ENCODE measurements around the gene TRIAP1.

Gene TRIAP1

DNA sequence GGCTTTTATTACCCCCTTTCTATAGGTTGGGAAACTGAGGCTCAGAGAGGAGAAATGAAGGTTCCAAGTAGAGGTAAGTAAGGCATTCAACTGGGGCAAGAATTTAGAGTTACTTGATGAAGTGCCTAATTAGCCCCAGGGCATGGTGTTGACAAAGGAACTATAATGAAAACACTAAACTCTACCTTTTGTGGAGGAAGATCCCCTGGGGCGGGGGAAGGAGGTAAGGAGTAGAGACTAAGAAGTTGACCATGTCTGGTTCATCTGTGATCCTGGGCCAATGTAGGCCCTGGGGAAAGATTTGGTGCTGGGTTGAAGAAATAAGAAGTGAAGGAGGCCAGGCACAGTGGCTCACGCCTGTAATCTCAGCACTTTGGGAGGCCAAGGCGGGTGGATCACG is 24.5 kb downstream of the TRIAP1 start:
- Histone ChIP-seq H3K4me3 (ENCODE audit: low read length) (no peak overlapping the region), H3K4me1 (ENCODE audit: control insufficient read depth, insufficient read depth, low read length) (no peaks in the 10 kb centered on the region), H3K9me3 (ENCODE audit: control insufficient read depth, low read length) (no peaks in the 10 kb centered on the region), H3K27me3 (replicated peaks; ENCODE audit: control insufficient read depth, insufficient read depth, low read length) (peaks cover 24% of the 10 kb centered on the region), H3K9ac (ENCODE audit: low read length) (no peak overlapping the region), H3K36me3 (ENCODE audit: control insufficient read depth, insufficient read depth, low read length, severe bottlenecking) (no peaks in the 10 kb centered on the region)
- no peak for DNase-seq (ENCODE audit: low read depth)

DNA sequence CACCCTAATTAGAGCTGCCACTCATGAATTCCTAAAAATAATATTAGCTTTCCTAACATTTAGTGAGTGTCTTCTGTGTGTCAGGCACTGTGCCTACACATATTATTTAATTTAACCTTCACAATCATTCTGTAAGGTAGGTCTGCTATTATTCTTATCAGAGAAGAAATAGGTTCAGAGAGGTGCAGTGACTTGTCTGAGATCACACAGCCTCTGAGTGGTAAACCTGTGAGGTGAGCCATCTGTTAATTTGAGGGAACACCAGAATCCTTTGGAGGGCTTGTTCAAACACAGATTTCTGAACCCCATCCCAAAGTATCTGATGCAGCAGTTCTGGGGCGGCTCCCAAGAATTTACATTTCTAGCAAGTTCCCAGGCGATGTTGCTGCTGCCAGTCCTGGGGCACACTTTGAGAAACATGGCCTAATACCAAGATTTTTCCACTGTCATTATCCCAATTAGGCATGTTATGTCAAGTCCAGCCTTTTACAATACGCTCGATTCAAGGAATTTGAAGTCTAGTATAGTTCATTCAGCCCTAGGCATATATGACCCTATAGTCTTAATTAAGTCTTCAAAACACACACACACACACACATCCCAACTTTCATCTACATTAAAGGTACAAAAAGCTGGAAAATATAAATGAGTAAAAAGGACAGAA is 28.1 kb downstream of the TRIAP1 start:
- DNase-seq (ENCODE audit: low read depth): no peak
- Histone ChIP-seq H3K27me3 (replicated peaks; ENCODE audit: control insufficient read depth, insufficient read depth, low read length) (peaks cover 30% of the 10 kb centered on the region), H3K9me3 (ENCODE audit: control insufficient read depth, low read length) (no peaks in the 10 kb centered on the region), H3K4me1 (ENCODE audit: control insufficient read depth, insufficient read depth, low read length) (no peaks in the 10 kb centered on the region), H3K36me3 (ENCODE audit: control insufficient read depth, insufficient read depth, low read length, severe bottlenecking) (no peaks in the 10 kb centered on the region), H3K9ac (ENCODE audit: low read length) (no peak overlapping the region), H3K4me3 (ENCODE audit: low read length) (no peak overlapping the region)

- Histone ChIP-seq H3K4me1 (ENCODE audit: control insufficient read depth, insufficient read depth, low read length) (no peaks in the 10 kb centered on the region), H3K4me3 (ENCODE audit: low read length) (no peak overlapping the region), H3K9me3 (ENCODE audit: control insufficient read depth, low read length) (no peaks in the 10 kb centered on the region), H3K9ac (ENCODE audit: low read length) (no peak overlapping the region), H3K27me3 (replicated peaks; ENCODE audit: control insufficient read depth, insufficient read depth, low read length) (peaks cover 24% of the 10 kb centered on the region), H3K36me3 (ENCODE audit: control insufficient read depth, insufficient read depth, low read length, severe bottlenecking) (no peaks in the 10 kb centered on the region)
- DNase-seq (ENCODE audit: low read depth): no peak
Observed at GRCh38 chr12:120416490-120417216, 29.5 kb downstream of the TRIAP1 start.

GRCh38 chr12:120413901-120414695 is 32.1 kb downstream of the TRIAP1 start:
- no peak overlapping the region for H3K4me3 ChIP-seq (ENCODE audit: low read length)
- no peak overlapping the region for H3K9ac ChIP-seq (ENCODE audit: low read length)
- no peak for DNase-seq (ENCODE audit: low read depth)

GRCh38 chr12:120412421-120412820 is 33.8 kb downstream of the TRIAP1 start:
- Histone ChIP-seq H3K4me3 (ENCODE audit: low read length) (no peak overlapping the region), H3K4me1 (ENCODE audit: control insufficient read depth, insufficient read depth, low read length) (no peaks in the 10 kb centered on the region)

More at GRCh38 chr12:120413901-120414695, 32.1 kb downstream of the TRIAP1 start:
- H3K4me1 ChIP-seq (ENCODE audit: control insufficient read depth, insufficient read depth, low read length): no peaks in the 10 kb centered on the region
- no peaks in the 10 kb centered on the region for H3K36me3 ChIP-seq (ENCODE audit: control insufficient read depth, insufficient read depth, low read length, severe bottlenecking)
- H3K27me3 ChIP-seq (replicated peaks; ENCODE audit: control insufficient read depth, insufficient read depth, low read length): peaks cover 18% of the 10 kb centered on the region
- H3K9me3 ChIP-seq (ENCODE audit: control insufficient read depth, low read length): no peaks in the 10 kb centered on the region

GRCh38 chr12:120408771-120409170 is 37.4 kb downstream of the TRIAP1 start:
- Histone ChIP-seq H3K27me3 (replicated peaks; ENCODE audit: control insufficient read depth, insufficient read depth, low read length) (peaks cover 5% of the 10 kb centered on the region), H3K36me3 (ENCODE audit: control insufficient read depth, insufficient read depth, low read length, severe bottlenecking) (no peaks in the 10 kb centered on the region), H3K4me1 (ENCODE audit: control insufficient read depth, insufficient read depth, low read length) (no peaks in the 10 kb centered on the region), H3K9ac (ENCODE audit: low read length) (no peak overlapping the region), H3K9me3 (ENCODE audit: control insufficient read depth, low read length) (no peaks in the 10 kb centered on the region), H3K4me3 (ENCODE audit: low read length) (no peak overlapping the region)
- no peak for DNase-seq (ENCODE audit: low read depth)

More at GRCh38 chr12:120412421-120412820, 33.8 kb downstream of the TRIAP1 start:
- H3K27me3 ChIP-seq (replicated peaks; ENCODE audit: control insufficient read depth, insufficient read depth, low read length): peaks cover 8% of the 10 kb centered on the region
- H3K36me3 ChIP-seq (ENCODE audit: control insufficient read depth, insufficient read depth, low read length, severe bottlenecking): no peaks in the 10 kb centered on the region
- H3K9me3 ChIP-seq (ENCODE audit: control insufficient read depth, low read length): no peaks in the 10 kb centered on the region
- DNase-seq (ENCODE audit: low read depth): no peak
- H3K9ac ChIP-seq (ENCODE audit: low read length): no peak overlapping the region

- no peaks in the 10 kb centered on the region for H3K9me3 ChIP-seq (ENCODE audit: control insufficient read depth, low read length)
- DNase-seq (ENCODE audit: low read depth): no peak
- H3K27me3 ChIP-seq (replicated peaks; ENCODE audit: control insufficient read depth, insufficient read depth, low read length): peaks cover 18% of the 10 kb centered on the region
- no peaks in the 10 kb centered on the region for H3K4me1 ChIP-seq (ENCODE audit: control insufficient read depth, insufficient read depth, low read length)
- no peak overlapping the region for H3K4me3 ChIP-seq (ENCODE audit: low read length)
- no peaks in the 10 kb centered on the region for H3K36me3 ChIP-seq (ENCODE audit: control insufficient read depth, insufficient read depth, low read length, severe bottlenecking)
- no peak overlapping the region for H3K9ac ChIP-seq (ENCODE audit: low read length)
Observed at GRCh38 chr12:120406553-120406952, 39.6 kb downstream of the TRIAP1 start.

GRCh38 chr12:120406069-120406468 is 40.1 kb downstream of the TRIAP1 start:
- Histone ChIP-seq H3K9me3 (ENCODE audit: control insufficient read depth, low read length) (no peaks in the 10 kb centered on the region), H3K4me1 (ENCODE audit: control insufficient read depth, insufficient read depth, low read length) (no peaks in the 10 kb centered on the region), H3K4me3 (ENCODE audit: low read length) (no peak overlapping the region), H3K9ac (ENCODE audit: low read length) (no peak overlapping the region), H3K27me3 (replicated peaks; ENCODE audit: control insufficient read depth, insufficient read depth, low read length) (peaks cover 18% of the 10 kb centered on the region), H3K36me3 (ENCODE audit: control insufficient read depth, insufficient read depth, low read length, severe bottlenecking) (no peaks in the 10 kb centered on the region)
- DNase-seq (ENCODE audit: low read depth): no peak

GRCh38 chr12:120404271-120404670 is 41.9 kb downstream of the TRIAP1 start:
- Histone ChIP-seq H3K9ac (ENCODE audit: low read length) (no peak overlapping the region), H3K4me3 (ENCODE audit: low read length) (no peak overlapping the region)
- DNase-seq (ENCODE audit: low read depth): no peak

DNA sequence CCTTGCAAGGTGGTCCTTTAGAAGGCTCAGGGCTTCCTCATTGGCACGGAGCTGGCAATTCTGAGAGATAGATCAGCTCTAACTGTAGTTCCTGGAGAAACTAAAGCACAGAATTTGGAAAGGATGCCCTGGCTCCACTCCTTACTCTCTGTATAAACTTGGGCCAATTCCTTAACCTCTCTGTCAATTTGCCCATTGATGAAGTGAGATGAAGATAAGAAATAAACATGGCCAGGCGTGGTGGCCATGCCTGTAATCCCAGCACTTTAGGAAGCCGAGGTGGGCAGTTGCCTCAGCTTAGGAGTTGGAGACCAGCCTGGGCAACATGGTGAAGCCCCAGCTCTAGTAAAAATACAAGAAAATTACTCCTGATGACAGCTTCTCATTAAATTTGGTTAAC is 42.3 kb downstream of the TRIAP1 start:
- Histone ChIP-seq H3K9me3 (ENCODE audit: control insufficient read depth, low read length) (no peaks in the 10 kb centered on the region), H3K4me3 (ENCODE audit: low read length) (no peak overlapping the region), H3K27me3 (replicated peaks; ENCODE audit: control insufficient read depth, insufficient read depth, low read length) (peaks cover 18% of the 10 kb centered on the region), H3K36me3 (ENCODE audit: control insufficient read depth, insufficient read depth, low read length, severe bottlenecking) (no peaks in the 10 kb centered on the region), H3K9ac (ENCODE audit: low read length) (no peak overlapping the region), H3K4me1 (ENCODE audit: control insufficient read depth, insufficient read depth, low read length) (no peaks in the 10 kb centered on the region)
- DNase-seq (ENCODE audit: low read depth): no peak

More at GRCh38 chr12:120404271-120404670, 41.9 kb downstream of the TRIAP1 start:
- H3K36me3 ChIP-seq (ENCODE audit: control insufficient read depth, insufficient read depth, low read length, severe bottlenecking): no peaks in the 10 kb centered on the region
- no peaks in the 10 kb centered on the region for H3K9me3 ChIP-seq (ENCODE audit: control insufficient read depth, low read length)
- no peaks in the 10 kb centered on the region for H3K4me1 ChIP-seq (ENCODE audit: control insufficient read depth, insufficient read depth, low read length)
- peaks cover 18% of the 10 kb centered on the region for H3K27me3 ChIP-seq (replicated peaks; ENCODE audit: control insufficient read depth, insufficient read depth, low read length)

DNA sequence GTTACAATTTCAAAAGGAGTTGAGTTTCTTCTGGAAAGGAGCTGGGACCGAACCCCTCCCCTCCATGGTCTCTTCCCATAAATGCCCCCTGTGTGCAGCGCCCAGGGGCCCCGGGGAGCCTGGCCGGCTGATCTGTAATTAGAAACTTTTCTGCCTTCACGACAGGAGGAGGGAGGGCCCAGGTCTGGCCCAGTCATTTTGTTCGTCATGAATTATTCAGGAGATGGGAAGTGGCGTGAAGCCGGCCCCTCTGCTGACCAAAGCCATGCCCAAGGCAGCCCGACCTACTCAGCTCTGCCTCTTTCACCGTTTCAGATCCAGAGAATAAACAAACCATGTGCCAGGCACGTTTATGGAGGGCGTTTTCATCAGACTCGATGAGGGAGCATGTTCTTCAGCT is 44.0 kb downstream of the TRIAP1 start:
- no peak overlapping the region for H3K9ac ChIP-seq (ENCODE audit: low read length)
- H3K4me1 ChIP-seq (ENCODE audit: control insufficient read depth, insufficient read depth, low read length): no peaks in the 10 kb centered on the region
- H3K4me3 ChIP-seq (ENCODE audit: low read length): no peak overlapping the region
- no peaks in the 10 kb centered on the region for H3K9me3 ChIP-seq (ENCODE audit: control insufficient read depth, low read length)
- DNase-seq (ENCODE audit: low read depth): peak; percentile 56
- H3K27me3 ChIP-seq (replicated peaks; ENCODE audit: control insufficient read depth, insufficient read depth, low read length): peaks cover 24% of the 10 kb centered on the region
- H3K36me3 ChIP-seq (ENCODE audit: control insufficient read depth, insufficient read depth, low read length, severe bottlenecking): no peaks in the 10 kb centered on the region

Measured in adipocyte (in vitro differentiated cells).